NK-92 (cell line): ENCODE results near the gene RBBP6.
"Not testable (repeated sequence)": the region's sequence is repeated elsewhere in the genome, so short reads cannot be mapped to it uniquely, and the experiment has no call there.

Experiments used
- DNase-seq: peaks from one replicate; lab custom pipeline; 2025; ENCODE audit not compliant: unreplicated experiment; lab: John Stamatoyannopoulos, UW

The RBBP6 gene

GRCh38 chr16:24539295-24539849 lies at the start of gene RBBP6:
TSS of gene RBBP6 (plus strand) at chr16:24539566. CDS start at chr16:24540627, 1,061 bp downstream.
- peak; percentile 43 for DNase-seq

- DNase-seq, result no peak
Measured at GRCh38 chr16:24490866-24491265, 48.5 kb upstream of the RBBP6 start.

GRCh38 chr16:24491731-24492130 lies 47.6 kb upstream of the RBBP6 start:
- no peak for DNase-seq

GRCh38 chr16:24493821-24494220 lies 45.5 kb upstream of the RBBP6 start:
- no peak for DNase-seq

- DNase-seq, result not testable (repeated sequence)
Measured at GRCh38 chr16:24495207-24495606, 44.2 kb upstream of the RBBP6 start.

- no peak for DNase-seq
Measured at GRCh38 chr16:24497440-24497839, 41.9 kb upstream of the RBBP6 start.

GRCh38 chr16:24499193-24499814 lies 40.1 kb upstream of the RBBP6 start:
- DNase-seq, result no peak

- DNase-seq, result no peak
Measured at GRCh38 chr16:24504472-24505345, 34.7 kb upstream of the RBBP6 start.

- DNase-seq, result no peak
Measured at GRCh38 chr16:24505959-24506358, 33.4 kb upstream of the RBBP6 start.

- DNase-seq, result no peak
Measured at GRCh38 chr16:24507959-24508480, 31.3 kb upstream of the RBBP6 start.

- no peak for DNase-seq
Measured at GRCh38 chr16:24508614-24509013, 30.8 kb upstream of the RBBP6 start.

- DNase-seq, result no peak
Measured at GRCh38 chr16:24509536-24509935, 29.8 kb upstream of the RBBP6 start.

GRCh38 chr16:24511174-24511573 lies 28.2 kb upstream of the RBBP6 start:
- DNase-seq, result no peak

- DNase-seq, result no peak
Measured at GRCh38 chr16:24511792-24512191, 27.6 kb upstream of the RBBP6 start.

GRCh38 chr16:24514096-24514495 lies 25.3 kb upstream of the RBBP6 start:
- DNase-seq, result no peak

GRCh38 chr16:24515186-24515585 lies 24.2 kb upstream of the RBBP6 start:
- no peak for DNase-seq

GRCh38 chr16:24516900-24517669 lies 22.3 kb upstream of the RBBP6 start:
- DNase-seq, result no peak

GRCh38 chr16:24518498-24518897 lies 20.9 kb upstream of the RBBP6 start:
- no peak for DNase-seq

GRCh38 chr16:24520983-24521382 lies 18.4 kb upstream of the RBBP6 start:
- no peak for DNase-seq

- no peak for DNase-seq
Measured at GRCh38 chr16:24522751-24523150, 16.6 kb upstream of the RBBP6 start.

- no peak for DNase-seq
Measured at GRCh38 chr16:24523569-24523968, 15.8 kb upstream of the RBBP6 start.
